ENCODE results near the gene MTUS2.

The MTUS2 gene

DNA sequence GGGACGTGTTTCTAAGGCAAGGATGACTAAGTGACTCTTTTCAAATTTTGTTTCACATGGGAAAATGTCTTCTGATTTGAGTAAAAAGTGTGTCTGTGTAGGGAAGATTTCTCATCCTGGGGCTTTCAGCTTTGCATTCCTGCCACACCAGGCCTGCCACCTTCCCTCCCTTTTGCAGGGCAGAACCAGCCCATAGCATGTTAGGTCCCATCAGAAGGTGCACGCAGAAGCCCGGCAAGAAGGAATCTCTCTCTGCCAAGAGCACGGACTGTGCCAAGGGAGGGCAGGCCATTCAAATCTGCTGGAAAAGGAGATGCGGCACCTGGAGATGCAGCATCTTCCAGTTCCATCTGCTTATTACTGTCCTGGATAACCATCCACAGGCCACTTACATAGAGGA, 563.3 kb downstream of the MTUS2 start:
- H3K9me2 ChIP-seq (replicated peaks; ENCODE audit: insufficient read depth, low read length) = no peaks in the 10 kb centered on the region

DNA sequence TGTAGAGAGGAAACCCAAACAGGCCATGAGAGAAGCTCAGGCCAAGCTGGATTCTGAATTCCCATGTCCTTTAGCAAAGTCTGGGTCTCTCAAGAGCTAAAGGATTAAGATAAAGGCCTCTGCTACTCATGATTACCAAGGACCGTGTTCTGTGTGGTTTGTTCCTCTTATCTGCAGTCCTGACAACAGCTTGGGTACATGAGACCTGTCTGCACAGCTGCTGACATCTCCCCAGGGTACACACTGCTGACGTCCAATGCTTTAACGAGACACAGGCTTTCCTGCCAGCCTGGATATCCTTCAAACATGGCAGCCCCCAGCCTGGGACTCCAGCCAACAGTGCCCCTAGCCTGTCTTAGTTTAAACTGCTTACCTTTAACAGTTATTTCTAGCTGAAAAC, 564.3 kb downstream of the MTUS2 start:
- Histone ChIP-seq H3K4me3 (ENCODE audit: low read length) (no peak overlapping the region), H4K20me1 (ENCODE audit: insufficient read depth, low read length) (no peaks in the 10 kb centered on the region), H3K9ac (ENCODE audit: low read length) (no peak overlapping the region), H3K4me1 (ENCODE audit: low read length) (no peaks in the 10 kb centered on the region), H3K9me3 (replicated peaks; ENCODE audit: insufficient read depth, low read length) (no peaks in the 10 kb centered on the region), H3K27me3 (replicated peaks; ENCODE audit: insufficient read depth, low read length) (no peaks in the 10 kb centered on the region), H3K79me2 (ENCODE audit: low read length) (no peaks in the 10 kb centered on the region), H3F3A (ENCODE audit: insufficient read depth, low read length) (no peaks in the 10 kb centered on the region), H3K36me3 (replicated peaks; ENCODE audit: insufficient read depth, low read length) (no peaks in the 10 kb centered on the region), H2AFZ (ENCODE audit: low read length) (no peak overlapping the region), H3K9me2 (replicated peaks; ENCODE audit: insufficient read depth, low read length) (no peaks in the 10 kb centered on the region), H3K27ac (ENCODE audit: low read length) (no peak overlapping the region), H3K4me2 (ENCODE audit: low read depth, low read length) (no peak overlapping the region)
- TF ChIP-seq EZH2 (optimal IDR thresholded peaks at IDR 0.05; ENCODE audit: low read depth, low read length) (no peak), EZH2phosphoT487 (IDR thresholded peaks at IDR 0.05; ENCODE audit: low read length) (no peak)
- TF ChIP-seq, protein P1, sequence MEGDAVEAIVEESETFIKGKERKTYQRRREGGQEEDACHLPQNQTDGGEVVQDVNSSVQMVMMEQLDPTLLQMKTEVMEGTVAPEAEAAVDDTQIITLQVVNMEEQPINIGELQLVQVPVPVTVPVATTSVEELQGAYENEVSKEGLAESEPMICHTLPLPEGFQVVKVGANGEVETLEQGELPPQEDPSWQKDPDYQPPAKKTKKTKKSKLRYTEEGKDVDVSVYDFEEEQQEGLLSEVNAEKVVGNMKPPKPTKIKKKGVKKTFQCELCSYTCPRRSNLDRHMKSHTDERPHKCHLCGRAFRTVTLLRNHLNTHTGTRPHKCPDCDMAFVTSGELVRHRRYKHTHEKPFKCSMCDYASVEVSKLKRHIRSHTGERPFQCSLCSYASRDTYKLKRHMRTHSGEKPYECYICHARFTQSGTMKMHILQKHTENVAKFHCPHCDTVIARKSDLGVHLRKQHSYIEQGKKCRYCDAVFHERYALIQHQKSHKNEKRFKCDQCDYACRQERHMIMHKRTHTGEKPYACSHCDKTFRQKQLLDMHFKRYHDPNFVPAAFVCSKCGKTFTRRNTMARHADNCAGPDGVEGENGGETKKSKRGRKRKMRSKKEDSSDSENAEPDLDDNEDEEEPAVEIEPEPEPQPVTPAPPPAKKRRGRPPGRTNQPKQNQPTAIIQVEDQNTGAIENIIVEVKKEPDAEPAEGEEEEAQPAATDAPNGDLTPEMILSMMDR (IDR thresholded peaks at IDR 0.05; ENCODE audit: low read length) = no peak
- no peak for DNase-seq

More for the DNA sequence above, 563.3 kb downstream of the MTUS2 start:
- Histone ChIP-seq H3K27me3 (replicated peaks; ENCODE audit: insufficient read depth, low read length) (no peaks in the 10 kb centered on the region), H3K9me3 (replicated peaks; ENCODE audit: insufficient read depth, low read length) (no peaks in the 10 kb centered on the region), H3K79me2 (ENCODE audit: low read length) (no peaks in the 10 kb centered on the region), H3K36me3 (replicated peaks; ENCODE audit: insufficient read depth, low read length) (no peaks in the 10 kb centered on the region), H3K4me2 (ENCODE audit: low read depth, low read length) (no peak overlapping the region), H3F3A (ENCODE audit: insufficient read depth, low read length) (no peaks in the 10 kb centered on the region), H3K27ac (ENCODE audit: low read length) (no peak overlapping the region), H4K20me1 (ENCODE audit: insufficient read depth, low read length) (no peaks in the 10 kb centered on the region), H3K4me1 (ENCODE audit: low read length) (no peaks in the 10 kb centered on the region), H3K9ac (ENCODE audit: low read length) (no peak overlapping the region), H2AFZ (ENCODE audit: low read length) (no peak overlapping the region), H3K4me3 (ENCODE audit: low read length) (no peak overlapping the region)
- DNase-seq = no peak
- TF ChIP-seq EZH2phosphoT487 (IDR thresholded peaks at IDR 0.05; ENCODE audit: low read length) (no peak), EZH2 (optimal IDR thresholded peaks at IDR 0.05; ENCODE audit: low read depth, low read length) (no peak)
- TF ChIP-seq, protein P1 (IDR thresholded peaks at IDR 0.05; ENCODE audit: low read length) = no peak

DNA sequence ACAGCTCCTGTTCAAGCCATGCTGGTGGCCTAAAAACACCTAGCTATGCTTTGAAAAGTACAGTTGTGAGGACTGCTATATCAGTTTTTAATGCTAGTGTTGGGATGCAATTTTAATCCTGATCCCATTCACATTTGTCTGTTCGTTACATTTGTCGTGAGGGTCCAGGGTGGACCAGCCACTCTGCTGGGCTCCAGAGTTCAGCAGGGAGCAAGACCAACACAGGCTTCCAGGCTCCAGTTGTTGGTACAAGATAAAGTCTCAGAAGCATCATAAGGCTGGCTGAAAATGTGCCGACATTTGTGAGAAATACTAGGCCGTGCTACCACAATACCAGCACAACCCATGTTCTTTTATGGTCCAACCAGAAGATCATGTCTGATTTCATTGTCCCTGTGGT, 564.7 kb downstream of the MTUS2 start:
- Histone ChIP-seq H3K9me2 (replicated peaks; ENCODE audit: insufficient read depth, low read length) (no peaks in the 10 kb centered on the region), H2AFZ (ENCODE audit: low read length) (no peak overlapping the region), H3K4me1 (ENCODE audit: low read length) (no peaks in the 10 kb centered on the region), H3K9ac (ENCODE audit: low read length) (no peak overlapping the region), H4K20me1 (ENCODE audit: insufficient read depth, low read length) (no peaks in the 10 kb centered on the region), H3K79me2 (ENCODE audit: low read length) (no peaks in the 10 kb centered on the region), H3K27me3 (replicated peaks; ENCODE audit: insufficient read depth, low read length) (no peaks in the 10 kb centered on the region), H3K27ac (ENCODE audit: low read length) (no peak overlapping the region), H3K4me2 (ENCODE audit: low read depth, low read length) (no peak overlapping the region), H3F3A (ENCODE audit: insufficient read depth, low read length) (no peaks in the 10 kb centered on the region), H3K4me3 (ENCODE audit: low read length) (no peak overlapping the region), H3K36me3 (replicated peaks; ENCODE audit: insufficient read depth, low read length) (no peaks in the 10 kb centered on the region), H3K9me3 (replicated peaks; ENCODE audit: insufficient read depth, low read length) (no peaks in the 10 kb centered on the region)
- no peak for DNase-seq
- no peak for TF ChIP-seq EZH2phosphoT487 (IDR thresholded peaks at IDR 0.05; ENCODE audit: low read length)
- TF ChIP-seq, protein P1 (IDR thresholded peaks at IDR 0.05; ENCODE audit: low read length) = no peak
- no peak for TF ChIP-seq EZH2 (optimal IDR thresholded peaks at IDR 0.05; ENCODE audit: low read depth, low read length)

Data from MM.1S (cell line).